ENCODE results near the gene BCKDHB.

Gene BCKDHB

DNA sequence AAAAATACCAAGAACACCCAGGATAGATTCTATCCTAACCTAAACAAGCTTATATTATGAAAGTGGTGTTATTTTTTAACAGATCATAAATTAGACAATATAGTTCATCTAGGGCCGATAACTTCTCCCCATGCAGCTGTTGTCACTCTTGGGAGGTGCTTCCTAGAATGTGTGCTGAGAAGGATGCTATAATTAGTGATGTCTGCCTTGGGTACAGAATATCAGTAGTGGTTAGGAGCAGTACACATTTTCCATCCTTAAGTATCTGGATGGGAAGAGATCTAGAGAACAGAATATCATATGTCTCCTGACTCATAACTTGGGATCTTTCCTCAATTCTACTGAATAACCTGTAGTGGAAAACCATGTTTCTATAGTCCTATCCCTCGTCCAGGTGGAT, 214.5 kb downstream of the BCKDHB start:
- no peaks in the 10 kb centered on the region for H3K4me1 ChIP-seq (ENCODE audit: control insufficient read depth, insufficient read depth, low read length)
- no peaks in the 10 kb centered on the region for H3K27me3 ChIP-seq (ENCODE audit: control insufficient read depth, insufficient read depth, low read length)
- no peaks in the 10 kb centered on the region for H3K36me3 ChIP-seq (ENCODE audit: control insufficient read depth, insufficient read depth, low read length)
- H3K9ac ChIP-seq (ENCODE audit: low read length), result no peak overlapping the region
- no peaks in the 10 kb centered on the region for H3K9me3 ChIP-seq (ENCODE audit: control insufficient read depth, low read length)
- H3K4me3 ChIP-seq (ENCODE audit: low read length), result no peak overlapping the region

DNA sequence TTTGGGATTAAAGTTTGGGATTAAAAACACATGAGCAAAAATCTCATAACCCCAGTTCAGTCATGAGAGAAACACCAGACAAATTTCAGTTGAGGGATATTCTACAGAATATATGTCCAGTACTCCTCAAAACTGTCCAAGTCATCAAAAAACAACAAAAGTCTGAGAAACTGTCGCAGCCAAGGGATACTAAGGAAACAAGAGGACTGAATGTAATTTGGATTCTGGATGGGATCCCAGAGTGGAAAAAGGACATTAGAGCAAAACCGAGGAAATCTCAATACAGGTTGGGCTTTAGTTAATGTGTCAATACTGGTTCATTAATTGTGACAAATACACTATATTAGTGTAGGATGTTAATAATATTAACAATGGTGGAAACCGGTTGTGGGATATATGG, 219.3 kb downstream of the BCKDHB start:
- H3K4me3 ChIP-seq (ENCODE audit: low read length), result no peak overlapping the region
- H3K27me3 ChIP-seq (ENCODE audit: control insufficient read depth, insufficient read depth, low read length), result no peaks in the 10 kb centered on the region
- H3K9me3 ChIP-seq (ENCODE audit: control insufficient read depth, low read length), result no peaks in the 10 kb centered on the region
- no peaks in the 10 kb centered on the region for H3K36me3 ChIP-seq (ENCODE audit: control insufficient read depth, insufficient read depth, low read length)
- no peak overlapping the region for H3K9ac ChIP-seq (ENCODE audit: low read length)
- H3K4me1 ChIP-seq (ENCODE audit: control insufficient read depth, insufficient read depth, low read length), result no peaks in the 10 kb centered on the region

DNA sequence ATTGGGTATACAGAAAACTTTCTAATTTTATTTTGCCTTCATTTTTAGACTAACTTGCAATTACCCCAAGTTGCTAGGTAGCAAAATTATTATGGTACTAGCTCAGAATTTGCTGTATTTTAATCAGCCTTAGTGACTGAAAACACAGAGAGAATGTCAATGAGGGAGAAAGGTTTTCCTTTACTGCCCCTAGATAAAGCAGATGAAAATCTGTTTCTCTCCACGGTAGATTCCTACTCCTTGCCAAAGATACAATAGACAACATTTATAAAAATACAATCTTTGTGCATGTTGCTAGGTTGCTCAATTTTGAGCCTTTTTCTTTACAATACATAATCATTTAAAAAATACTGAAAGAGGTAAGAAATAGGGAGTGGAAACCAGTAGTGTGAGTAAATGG, 222.2 kb downstream of the BCKDHB start:
- Histone ChIP-seq H3K27me3 (ENCODE audit: control insufficient read depth, insufficient read depth, low read length) (no peaks in the 10 kb centered on the region), H3K4me3 (ENCODE audit: low read length) (no peak overlapping the region), H3K9ac (ENCODE audit: low read length) (no peak overlapping the region), H3K9me3 (ENCODE audit: control insufficient read depth, low read length) (no peaks in the 10 kb centered on the region), H3K36me3 (ENCODE audit: control insufficient read depth, insufficient read depth, low read length) (no peaks in the 10 kb centered on the region), H3K4me1 (ENCODE audit: control insufficient read depth, insufficient read depth, low read length) (no peaks in the 10 kb centered on the region)

DNA sequence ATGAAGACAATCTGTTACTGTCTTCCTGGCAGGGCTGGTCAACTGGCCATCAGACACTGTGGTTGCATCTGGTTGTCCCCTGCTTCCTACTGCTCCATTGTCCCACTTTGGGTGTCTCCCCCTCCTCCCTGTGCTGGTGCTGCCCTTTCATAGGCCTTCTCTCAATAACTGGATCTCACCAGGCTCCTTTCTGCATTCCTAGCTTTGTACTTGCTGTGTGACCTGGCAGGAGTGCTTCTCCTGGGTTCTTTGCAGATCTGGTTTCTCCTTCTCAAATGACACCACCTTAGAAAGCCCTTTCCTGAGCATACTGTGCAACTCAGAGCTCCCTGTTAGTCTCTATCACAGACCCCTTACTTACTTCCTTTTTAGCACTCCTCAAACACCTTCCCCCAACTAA, 223.0 kb downstream of the BCKDHB start:
- Histone ChIP-seq H3K9me3 (ENCODE audit: control insufficient read depth, low read length) (no peaks in the 10 kb centered on the region), H3K4me3 (ENCODE audit: low read length) (no peak overlapping the region), H3K36me3 (ENCODE audit: control insufficient read depth, insufficient read depth, low read length) (no peaks in the 10 kb centered on the region), H3K9ac (ENCODE audit: low read length) (no peak overlapping the region), H3K27me3 (ENCODE audit: control insufficient read depth, insufficient read depth, low read length) (no peaks in the 10 kb centered on the region), H3K4me1 (ENCODE audit: control insufficient read depth, insufficient read depth, low read length) (no peaks in the 10 kb centered on the region)

DNA sequence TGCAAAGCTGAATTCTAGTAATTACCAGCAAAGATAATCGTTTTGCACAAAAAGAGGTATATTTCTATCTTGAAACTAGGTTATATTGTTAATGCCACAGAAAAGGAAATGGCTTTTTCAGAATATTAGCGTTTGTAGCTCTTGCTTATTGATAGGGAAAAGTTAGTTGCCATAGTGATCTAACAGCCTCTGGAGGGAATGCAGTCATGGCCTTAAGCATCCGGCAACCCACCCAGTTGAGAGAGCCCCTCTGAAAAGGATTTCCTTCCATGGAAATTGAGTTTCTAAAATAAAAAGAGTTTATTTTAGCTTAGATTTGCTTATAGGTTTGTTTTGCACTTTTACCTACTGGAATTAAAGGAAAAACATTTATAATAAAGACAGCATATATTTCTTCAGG, 224.5 kb downstream of the BCKDHB start:
- H3K36me3 ChIP-seq (ENCODE audit: control insufficient read depth, insufficient read depth, low read length), result no peaks in the 10 kb centered on the region
- H3K9ac ChIP-seq (ENCODE audit: low read length), result no peak overlapping the region
- H3K4me3 ChIP-seq (ENCODE audit: low read length), result no peak overlapping the region
- H3K4me1 ChIP-seq (ENCODE audit: control insufficient read depth, insufficient read depth, low read length), result no peaks in the 10 kb centered on the region
- no peaks in the 10 kb centered on the region for H3K9me3 ChIP-seq (ENCODE audit: control insufficient read depth, low read length)
- no peaks in the 10 kb centered on the region for H3K27me3 ChIP-seq (ENCODE audit: control insufficient read depth, insufficient read depth, low read length)

DNA sequence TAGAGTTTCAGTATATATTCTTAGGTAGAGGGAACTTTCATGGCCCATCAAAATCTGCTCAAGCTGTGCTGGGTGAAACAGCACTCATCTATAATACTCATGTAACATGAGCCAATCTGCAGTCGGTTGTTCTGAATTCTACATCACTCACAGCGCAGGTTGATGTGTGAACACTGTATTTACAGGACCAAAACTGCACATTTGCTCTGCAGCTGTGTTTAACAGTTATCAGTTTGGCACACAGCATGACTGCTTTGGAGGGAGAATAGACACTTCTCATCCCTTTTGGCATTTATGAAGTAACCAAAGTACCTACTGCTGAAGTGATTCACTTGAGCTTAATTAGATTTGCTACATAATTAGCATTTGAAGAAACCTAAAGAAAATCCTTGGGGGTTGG, 225.1 kb downstream of the BCKDHB start:
- H3K27me3 ChIP-seq (ENCODE audit: control insufficient read depth, insufficient read depth, low read length), result no peaks in the 10 kb centered on the region
- H3K4me1 ChIP-seq (ENCODE audit: control insufficient read depth, insufficient read depth, low read length), result no peaks in the 10 kb centered on the region
- H3K4me3 ChIP-seq (ENCODE audit: low read length), result no peak overlapping the region
- H3K9ac ChIP-seq (ENCODE audit: low read length), result no peak overlapping the region
- H3K36me3 ChIP-seq (ENCODE audit: control insufficient read depth, insufficient read depth, low read length), result no peaks in the 10 kb centered on the region
- H3K9me3 ChIP-seq (ENCODE audit: control insufficient read depth, low read length), result no peaks in the 10 kb centered on the region

DNA sequence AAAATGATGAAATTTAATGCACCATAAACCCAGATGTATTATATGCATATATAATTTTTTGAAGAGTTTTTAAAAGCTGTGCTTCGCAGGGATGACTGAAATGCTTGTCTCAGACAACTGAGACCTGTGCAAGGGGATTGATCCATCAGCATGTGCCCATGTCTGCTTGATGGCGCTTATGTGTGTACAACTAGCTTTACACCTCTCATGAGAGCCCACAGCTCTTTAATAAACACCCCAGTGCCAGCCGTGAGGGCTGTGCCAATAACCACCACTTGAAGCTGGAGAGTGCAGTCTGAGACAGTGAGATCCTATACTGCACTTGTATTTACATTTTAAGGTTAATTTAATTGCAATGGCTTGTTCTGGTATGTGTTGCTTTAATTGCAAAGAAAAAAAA, 225.5 kb downstream of the BCKDHB start:
- H3K9ac ChIP-seq (ENCODE audit: low read length), result no peak overlapping the region
- no peaks in the 10 kb centered on the region for H3K9me3 ChIP-seq (ENCODE audit: control insufficient read depth, low read length)
- H3K4me1 ChIP-seq (ENCODE audit: control insufficient read depth, insufficient read depth, low read length), result no peaks in the 10 kb centered on the region
- H3K27me3 ChIP-seq (ENCODE audit: control insufficient read depth, insufficient read depth, low read length), result no peaks in the 10 kb centered on the region
- H3K36me3 ChIP-seq (ENCODE audit: control insufficient read depth, insufficient read depth, low read length), result no peaks in the 10 kb centered on the region
- H3K4me3 ChIP-seq (ENCODE audit: low read length), result no peak overlapping the region

DNA sequence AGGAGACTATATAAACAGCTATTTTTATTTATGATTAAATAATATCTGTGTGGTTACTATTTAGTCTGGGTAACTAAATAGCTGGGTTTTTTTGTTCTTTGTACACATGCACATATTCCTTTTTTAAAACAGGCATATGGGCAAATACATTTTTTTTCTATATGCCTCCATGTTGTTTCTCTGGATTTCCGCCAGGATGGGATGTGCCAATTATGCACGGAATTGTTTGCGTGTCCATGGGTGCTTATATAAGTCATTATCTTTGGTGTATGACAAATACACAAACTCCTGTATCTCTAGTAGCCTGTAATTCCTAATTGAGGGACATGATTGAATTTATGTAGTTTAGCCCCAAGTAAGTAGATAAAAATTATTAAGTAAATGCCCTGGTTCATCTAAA, 226.9 kb downstream of the BCKDHB start:
- H3K27me3 ChIP-seq (ENCODE audit: control insufficient read depth, insufficient read depth, low read length), result no peaks in the 10 kb centered on the region
- no peaks in the 10 kb centered on the region for H3K4me1 ChIP-seq (ENCODE audit: control insufficient read depth, insufficient read depth, low read length)
- H3K9me3 ChIP-seq (ENCODE audit: control insufficient read depth, low read length), result no peaks in the 10 kb centered on the region
- H3K4me3 ChIP-seq (ENCODE audit: low read length), result no peak overlapping the region
- H3K36me3 ChIP-seq (ENCODE audit: control insufficient read depth, insufficient read depth, low read length), result no peaks in the 10 kb centered on the region
- no peak overlapping the region for H3K9ac ChIP-seq (ENCODE audit: low read length)

DNA sequence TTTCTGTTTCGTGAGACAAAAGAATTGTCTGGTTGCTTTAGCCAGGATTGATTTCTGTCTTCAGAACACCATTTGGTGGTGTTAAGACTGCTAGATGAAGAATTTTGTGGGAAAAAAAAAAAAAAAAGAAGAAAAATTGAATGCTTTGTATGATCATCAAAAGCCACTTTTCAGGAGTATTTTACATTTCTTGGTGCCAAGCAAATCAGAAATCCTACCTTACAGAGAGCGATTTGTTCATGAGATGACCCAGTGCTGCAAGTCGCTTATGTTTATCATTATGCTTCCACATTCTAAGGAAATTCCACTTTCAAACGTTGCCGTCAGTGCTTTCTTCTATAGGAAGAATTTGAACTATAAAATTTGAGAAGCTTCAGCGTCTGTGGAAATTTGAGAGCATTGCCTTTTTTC, 228.7 kb downstream of the BCKDHB start:
- H3K4me3 ChIP-seq (ENCODE audit: low read length), result no peak overlapping the region
- H3K9ac ChIP-seq (ENCODE audit: low read length), result no peak overlapping the region
- no peaks in the 10 kb centered on the region for H3K9me3 ChIP-seq (ENCODE audit: control insufficient read depth, low read length)
- H3K36me3 ChIP-seq (ENCODE audit: control insufficient read depth, insufficient read depth, low read length), result no peaks in the 10 kb centered on the region
- no peaks in the 10 kb centered on the region for H3K4me1 ChIP-seq (ENCODE audit: control insufficient read depth, insufficient read depth, low read length)
- no peaks in the 10 kb centered on the region for H3K27me3 ChIP-seq (ENCODE audit: control insufficient read depth, insufficient read depth, low read length)

DNA sequence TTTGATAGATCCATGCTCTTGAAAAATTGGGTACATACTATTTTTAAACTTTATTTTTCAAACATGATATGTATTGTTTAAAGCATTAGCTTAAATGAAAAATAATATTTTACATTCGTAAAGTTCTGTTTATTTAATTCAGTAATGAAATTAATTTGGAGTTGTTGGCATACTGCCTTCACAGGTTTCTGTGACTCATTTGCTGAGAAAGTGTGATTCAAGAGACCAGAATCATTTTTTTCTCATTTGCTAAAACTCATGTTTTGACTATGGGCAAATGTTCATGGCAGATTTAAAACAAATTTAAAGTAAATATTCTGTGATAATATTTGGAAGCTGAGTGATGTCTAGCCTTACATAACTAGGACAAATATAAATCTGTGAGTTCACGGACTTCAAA, 230.4 kb downstream of the BCKDHB start:
- H3K4me3 ChIP-seq (ENCODE audit: low read length), result no peak overlapping the region
- no peaks in the 10 kb centered on the region for H3K36me3 ChIP-seq (ENCODE audit: control insufficient read depth, insufficient read depth, low read length)
- H3K9me3 ChIP-seq (ENCODE audit: control insufficient read depth, low read length), result no peaks in the 10 kb centered on the region
- H3K9ac ChIP-seq (ENCODE audit: low read length), result no peak overlapping the region
- H3K4me1 ChIP-seq (ENCODE audit: control insufficient read depth, insufficient read depth, low read length), result no peaks in the 10 kb centered on the region
- H3K27me3 ChIP-seq (ENCODE audit: control insufficient read depth, insufficient read depth, low read length), result no peaks in the 10 kb centered on the region

DNA sequence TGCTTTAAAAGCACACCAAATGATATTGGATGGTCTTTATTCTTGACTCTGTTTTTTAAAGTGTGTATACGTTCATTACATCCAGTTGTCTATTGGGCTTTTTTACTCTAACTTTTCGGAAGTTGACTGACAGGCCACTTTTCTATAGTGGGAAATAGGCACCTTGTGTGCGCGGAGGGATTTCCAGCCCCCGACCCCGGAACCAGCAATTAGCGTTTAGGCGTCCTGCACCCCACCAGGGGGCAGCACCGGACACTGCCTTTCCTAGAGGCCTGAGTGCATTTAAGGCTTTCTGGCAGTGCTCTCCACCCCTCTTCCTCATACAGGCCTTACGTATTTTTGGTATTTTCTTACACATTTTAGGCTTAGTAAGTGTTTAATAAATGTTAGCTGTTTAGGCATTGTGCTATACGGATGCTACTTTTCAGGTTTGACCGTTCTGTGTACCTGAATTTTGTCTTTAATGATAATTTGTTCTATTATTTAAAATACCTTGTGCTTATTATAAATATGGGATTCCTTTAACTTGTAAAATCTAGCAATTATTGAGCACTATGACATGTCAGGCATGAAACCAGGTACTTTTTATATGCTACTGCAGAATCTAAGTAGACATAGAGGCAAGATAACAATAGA, 231.8 kb downstream of the BCKDHB start:
- Histone ChIP-seq H3K36me3 (ENCODE audit: control insufficient read depth, insufficient read depth, low read length) (no peaks in the 10 kb centered on the region), H3K4me1 (ENCODE audit: control insufficient read depth, insufficient read depth, low read length) (no peaks in the 10 kb centered on the region), H3K4me3 (ENCODE audit: low read length) (no peak overlapping the region)

DNA sequence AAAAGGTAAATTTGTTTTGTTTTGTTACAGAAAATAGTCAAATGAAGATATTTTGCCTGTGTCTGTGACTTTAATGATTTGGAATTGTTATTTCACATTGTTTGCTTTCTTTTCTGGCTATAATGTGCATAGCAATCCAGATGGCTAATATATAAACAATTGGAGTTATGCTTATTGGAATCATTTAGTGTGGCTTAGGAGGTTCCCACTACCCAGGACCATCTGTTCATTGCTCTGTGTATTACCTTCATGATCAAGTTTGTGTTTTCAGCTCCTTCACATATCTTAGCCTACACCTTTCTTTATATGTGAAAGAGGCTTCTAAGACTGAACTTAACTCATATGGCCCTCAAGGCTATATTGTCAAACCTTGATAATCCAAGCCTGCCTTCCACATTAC, 232.9 kb downstream of the BCKDHB start:
- Histone ChIP-seq H3K27me3 (ENCODE audit: control insufficient read depth, insufficient read depth, low read length) (no peaks in the 10 kb centered on the region), H3K9me3 (ENCODE audit: control insufficient read depth, low read length) (no peaks in the 10 kb centered on the region), H3K4me3 (ENCODE audit: low read length) (no peak overlapping the region), H3K36me3 (ENCODE audit: control insufficient read depth, insufficient read depth, low read length) (no peaks in the 10 kb centered on the region), H3K4me1 (ENCODE audit: control insufficient read depth, insufficient read depth, low read length) (no peaks in the 10 kb centered on the region), H3K9ac (ENCODE audit: low read length) (no peak overlapping the region)

More for the DNA sequence above, 231.8 kb downstream of the BCKDHB start:
- H3K9me3 ChIP-seq (ENCODE audit: control insufficient read depth, low read length), result no peaks in the 10 kb centered on the region
- H3K9ac ChIP-seq (ENCODE audit: low read length), result no peak overlapping the region
- H3K27me3 ChIP-seq (ENCODE audit: control insufficient read depth, insufficient read depth, low read length), result no peaks in the 10 kb centered on the region

DNA sequence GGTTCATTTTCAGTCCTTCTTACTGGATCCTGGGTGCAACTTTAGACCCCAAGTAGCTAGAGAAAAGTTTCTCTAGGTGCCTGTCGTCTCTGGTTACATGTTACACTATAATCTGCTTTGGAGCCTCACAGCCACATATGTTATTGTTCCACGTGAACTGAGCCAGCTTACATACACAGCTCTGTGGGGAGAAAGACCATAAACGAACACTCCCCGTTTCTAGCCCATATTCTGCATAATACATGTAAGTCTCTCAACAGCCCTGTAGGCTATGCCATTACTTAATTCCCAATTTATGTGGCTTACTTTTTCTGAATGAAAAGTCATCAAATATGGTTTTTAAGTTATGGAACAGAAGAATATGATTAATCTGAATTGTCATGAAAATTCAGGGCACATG, 233.8 kb downstream of the BCKDHB start:
- no peak overlapping the region for H3K4me3 ChIP-seq (ENCODE audit: low read length)
- no peak overlapping the region for H3K9ac ChIP-seq (ENCODE audit: low read length)
- H3K9me3 ChIP-seq (ENCODE audit: control insufficient read depth, low read length), result no peaks in the 10 kb centered on the region
- no peaks in the 10 kb centered on the region for H3K36me3 ChIP-seq (ENCODE audit: control insufficient read depth, insufficient read depth, low read length)
- no peaks in the 10 kb centered on the region for H3K27me3 ChIP-seq (ENCODE audit: control insufficient read depth, insufficient read depth, low read length)
- no peaks in the 10 kb centered on the region for H3K4me1 ChIP-seq (ENCODE audit: control insufficient read depth, insufficient read depth, low read length)
